Stimulated activated effector memory CD8-positive, alpha-beta T cell treated with anti-CD3 and anti-CD28 coated beads, Interleukin-12 subunit alpha, Interleukin-12 subunit beta, amount 100 ng/mL, for 72 hours (primary cell): Measurements from ENCODE around the gene COL5A3.

Source experiments
- ATAC-seq: fragments of 150-1000 bp; cut with Tn5 transposase; 2 replicates; pipeline ENCODE4 v1.10.0; 2021
- DNase-seq, 2 donors: peaks; one replicate each; pipeline ENCODE4 v3.0.0; 2021 to 2022; ENCODE audit warnings: low spot score in 2 of 2
- H3K27ac Mint-ChIP-seq: one replicate; pipeline ENCODE4 v1.8.0; 2022; ENCODE audit warnings: mild to moderate bottlenecking, mixed read lengths
- H3K36me3 Mint-ChIP-seq: one replicate; pipeline ENCODE4 v1.8.0; 2022; ENCODE audit warnings: mild to moderate bottlenecking, mixed read lengths
- H3K4me1 Mint-ChIP-seq: one replicate; pipeline ENCODE4 v1.8.0; 2022; ENCODE audit warnings: mixed read lengths
- H3K4me3 Mint-ChIP-seq: one replicate; pipeline ENCODE4 v1.8.0; 2022; ENCODE audit warnings: mild to moderate bottlenecking, mixed read lengths
- H3K9me3 Mint-ChIP-seq: one replicate; pipeline ENCODE4 v1.8.0; 2022; ENCODE audit warnings: mixed read lengths

Gene COL5A3

GRCh38 chr19:10004617-10005016 lies 5.7 kb downstream of the COL5A3 start:
- peak overlapping the region; percentile 91 for H3K27ac Mint-ChIP-seq
- peak; percentile 43 for ATAC-seq
- peaks cover 84% of the 10 kb centered on the region for H3K4me1 Mint-ChIP-seq
- no peak for DNase-seq
- no peaks in the 10 kb centered on the region for H3K9me3 Mint-ChIP-seq
- H3K4me3 Mint-ChIP-seq, result peak overlapping the region; percentile 76
- peaks cover 54% of the 10 kb centered on the region for H3K36me3 Mint-ChIP-seq

GRCh38 chr19:10003271-10003670 lies 7.0 kb downstream of the COL5A3 start:
- ATAC-seq, result no peak

GRCh38 chr19:10001899-10002298 lies 8.4 kb downstream of the COL5A3 start:
- ATAC-seq, result no peak
- no peak overlapping the region for H3K4me3 Mint-ChIP-seq
- peaks cover 60% of the 10 kb centered on the region for H3K4me1 Mint-ChIP-seq
- no peaks in the 10 kb centered on the region for H3K9me3 Mint-ChIP-seq
- peaks cover 69% of the 10 kb centered on the region for H3K36me3 Mint-ChIP-seq
- peak overlapping the region; percentile 46 for H3K27ac Mint-ChIP-seq
- DNase-seq, result no peak

More at GRCh38 chr19:10003271-10003670, 7.0 kb downstream of the COL5A3 start:
- no peaks in the 10 kb centered on the region for H3K9me3 Mint-ChIP-seq
- peak overlapping the region; percentile 76 for H3K4me3 Mint-ChIP-seq
- no peak for DNase-seq
- no peak overlapping the region for H3K27ac Mint-ChIP-seq
- H3K36me3 Mint-ChIP-seq, result peaks cover 62% of the 10 kb centered on the region
- peaks cover 74% of the 10 kb centered on the region for H3K4me1 Mint-ChIP-seq

- no peak overlapping the region for H3K27ac Mint-ChIP-seq
- peak overlapping the region; percentile 15 for H3K4me3 Mint-ChIP-seq
- ATAC-seq, result no peak
Measured at GRCh38 chr19:10000171-10000826, 10.0 kb downstream of the COL5A3 start.

GRCh38 chr19:9996541-9996940 lies 13.8 kb downstream of the COL5A3 start:
- ATAC-seq (no peak), DNase-seq (no peak)
- no peak overlapping the region for H3K4me3 Mint-ChIP-seq
- peak overlapping the region; percentile 0 for H3K27ac Mint-ChIP-seq
- H3K36me3 Mint-ChIP-seq, result peaks cover 88% of the 10 kb centered on the region
- H3K9me3 Mint-ChIP-seq, result no peaks in the 10 kb centered on the region
- H3K4me1 Mint-ChIP-seq, result peaks cover 11% of the 10 kb centered on the region

More at GRCh38 chr19:10000171-10000826, 10.0 kb downstream of the COL5A3 start:
- Mint-ChIP-seq H3K36me3 (peaks cover 80% of the 10 kb centered on the region), H3K9me3 (no peaks in the 10 kb centered on the region), H3K4me1 (peaks cover 44% of the 10 kb centered on the region)
- peak; percentile 58 to 77 for DNase-seq

- Mint-ChIP-seq H3K4me3 (no peak overlapping the region), H3K9me3 (no peaks in the 10 kb centered on the region), H3K4me1 (peaks cover 9% of the 10 kb centered on the region), H3K36me3 (peaks cover 88% of the 10 kb centered on the region), H3K27ac (no peak overlapping the region)
- ATAC-seq (peak; percentile 9), DNase-seq (no peak)
Measured at GRCh38 chr19:9995999-9996398, 14.3 kb downstream of the COL5A3 start.

- DNase-seq (no peak), ATAC-seq (no peak)
- no peak overlapping the region for H3K4me3 Mint-ChIP-seq
- H3K27ac Mint-ChIP-seq, result no peak overlapping the region
- H3K36me3 Mint-ChIP-seq, result peaks cover 89% of the 10 kb centered on the region
- H3K4me1 Mint-ChIP-seq, result peaks cover 3% of the 10 kb centered on the region
- no peaks in the 10 kb centered on the region for H3K9me3 Mint-ChIP-seq
Measured at GRCh38 chr19:9995084-9995483, 15.2 kb downstream of the COL5A3 start.

- no peak for ATAC-seq
- no peak overlapping the region for H3K4me3 Mint-ChIP-seq
- H3K36me3 Mint-ChIP-seq, result peaks cover 89% of the 10 kb centered on the region
- no peak for DNase-seq
- no peaks in the 10 kb centered on the region for H3K4me1 Mint-ChIP-seq
- H3K9me3 Mint-ChIP-seq, result no peaks in the 10 kb centered on the region
- no peak overlapping the region for H3K27ac Mint-ChIP-seq
Measured at GRCh38 chr19:9991425-9992191, 18.7 kb downstream of the COL5A3 start.

GRCh38 chr19:9989504-9989903 lies 20.8 kb downstream of the COL5A3 start:
- ATAC-seq (no peak), DNase-seq (no peak)
- Mint-ChIP-seq H3K27ac (no peak overlapping the region), H3K4me1 (no peaks in the 10 kb centered on the region), H3K9me3 (no peaks in the 10 kb centered on the region), H3K4me3 (no peak overlapping the region), H3K36me3 (peaks cover 92% of the 10 kb centered on the region)

GRCh38 chr19:9986787-9987281 lies 23.5 kb downstream of the COL5A3 start:
- H3K27ac Mint-ChIP-seq, result no peak overlapping the region
- no peak for ATAC-seq
- no peaks in the 10 kb centered on the region for H3K4me1 Mint-ChIP-seq
- no peaks in the 10 kb centered on the region for H3K9me3 Mint-ChIP-seq
- no peak for DNase-seq
- H3K4me3 Mint-ChIP-seq, result no peak overlapping the region
- peaks cover 98% of the 10 kb centered on the region for H3K36me3 Mint-ChIP-seq

- H3K4me3 Mint-ChIP-seq, result no peak overlapping the region
- H3K4me1 Mint-ChIP-seq, result peaks cover 6% of the 10 kb centered on the region
- no peaks in the 10 kb centered on the region for H3K9me3 Mint-ChIP-seq
- peaks cover 90% of the 10 kb centered on the region for H3K36me3 Mint-ChIP-seq
- H3K27ac Mint-ChIP-seq, result peak overlapping the region; percentile 26
- DNase-seq (no peak), ATAC-seq (no peak)
Measured at GRCh38 chr19:9981406-9982260, 28.7 kb downstream of the COL5A3 start.

- Mint-ChIP-seq H3K4me1 (peaks cover 13% of the 10 kb centered on the region), H3K9me3 (no peaks in the 10 kb centered on the region), H3K36me3 (peaks cover 21% of the 10 kb centered on the region), H3K4me3 (no peak overlapping the region), H3K27ac (no peak overlapping the region)
- no peak for DNase-seq
- ATAC-seq, result no peak
Measured at GRCh38 chr19:9972103-9972502, 38.2 kb downstream of the COL5A3 start.

- H3K27ac Mint-ChIP-seq, result no peak overlapping the region
- H3K4me1 Mint-ChIP-seq, result peaks cover 19% of the 10 kb centered on the region
- DNase-seq (peak in 1 of 2 donors; percentile 51), ATAC-seq (peak; percentile 46)
- peaks cover 25% of the 10 kb centered on the region for H3K36me3 Mint-ChIP-seq
- H3K4me3 Mint-ChIP-seq, result no peak overlapping the region
- H3K9me3 Mint-ChIP-seq, result no peaks in the 10 kb centered on the region
Measured at GRCh38 chr19:9971166-9971897, 39.0 kb downstream of the COL5A3 start.

GRCh38 chr19:9970481-9970880 lies 39.8 kb downstream of the COL5A3 start:
- peaks cover 19% of the 10 kb centered on the region for H3K4me1 Mint-ChIP-seq
- no peaks in the 10 kb centered on the region for H3K9me3 Mint-ChIP-seq
- peaks cover 31% of the 10 kb centered on the region for H3K36me3 Mint-ChIP-seq
- ATAC-seq (no peak), DNase-seq (no peak)
- no peak overlapping the region for H3K27ac Mint-ChIP-seq
- H3K4me3 Mint-ChIP-seq, result no peak overlapping the region

- no peak for ATAC-seq
- Mint-ChIP-seq H3K27ac (no peak overlapping the region), H3K4me3 (no peak overlapping the region), H3K36me3 (peaks cover 37% of the 10 kb centered on the region), H3K9me3 (no peaks in the 10 kb centered on the region), H3K4me1 (peaks cover 19% of the 10 kb centered on the region)
- DNase-seq, result no peak
Measured at GRCh38 chr19:9969688-9969975, 40.7 kb downstream of the COL5A3 start.
